Breast epithelium (tissue), 4 donors: ENCODE data around the gene PDE4D. TPM values are rescaled to one million over a fixed set of nuclear protein-coding genes. Genes with fewer than 3 reads are reported as not detected.

Experiments
- DNase-seq, 2 donors: peaks; one replicate each; pipeline ENCODE4 v3.0.0-alpha.2; 2019; ENCODE audit warnings: low spot score in 2 of 2
- H3K27ac ChIP-seq, 2 donors: fragments of 200-600 bp; sonication (generic) in 1 of 2; one replicate each; pipeline ENCODE4 v1.5.1; 2016 to 2019; ENCODE audit warnings: mild to moderate bottlenecking in 1 of 2
- H3K27me3 ChIP-seq, 2 donors: fragments of 200-600 bp; sonication (generic) in 1 of 2; one replicate each; pipeline versions ENCODE4 v1.5.1 to v1.6.0; 2017 to 2019; ENCODE audit warnings: control low read depth in 1 of 2, mild to moderate bottlenecking in 1 of 2
- H3K36me3 ChIP-seq: fragments of 200-600 bp; one replicate; pipeline ENCODE4 v1.5.1; 2019
- H3K4me1 ChIP-seq, 2 donors: fragments of 200-600 bp; sonication (generic); one replicate each; pipeline ENCODE4 v1.5.1; 2016 to 2019; ENCODE audit warnings: control low read depth in 1 of 2
- H3K4me3 ChIP-seq, 3 donors: fragments of 200-600 bp; sonication (generic); 1 replicate in 2 of 3; 2 replicates in 1 of 3; pipeline ENCODE4 v1.5.1; 2016 to 2019; ENCODE audit warnings: mild to moderate bottlenecking in 3 of 3, moderate library complexity in 2 of 3
- H3K9me3 ChIP-seq, 2 donors: fragments of 200-600 bp; sonication (generic) in 1 of 2; one replicate each; pipeline ENCODE4 v1.5.1; 2016 to 2019; ENCODE audit warnings: control low read depth in 1 of 2
- CTCF ChIP-seq, 3 donors: fragments of 450-650 bp; IDR thresholded peaks; one replicate each; pipeline ENCODE4 v1.5.1; 2016 to 2017; ENCODE audit warnings: antibody characterized with exemption in 3 of 3, mild to moderate bottlenecking in 3 of 3, moderate library complexity in 3 of 3
- POLR2A ChIP-seq: fragments of 450-650 bp; IDR thresholded peaks from one replicate; pipeline ENCODE4 v1.6.1; 2016; ENCODE audit warnings: antibody characterized with exemption, mild to moderate bottlenecking, moderate library complexity
- POLR2AphosphoS5 ChIP-seq, 3 donors: sonication (generic); formaldehyde crosslinking; IDR thresholded peaks; one replicate each; pipeline ENCODE4 v1.6.1; 2017; ENCODE audit warnings: antibody characterized with exemption in 3 of 3
- intact Hi-C: fragments of 100-400 bp; cut with DNase I; formaldehyde crosslinking; loops from one replicate; pipeline ENCODE4 v1.15.1; 2023; ENCODE audit warnings: low total_unique reads
- total RNA-seq, 3 donors: library from RNA; depleted of rRNA; stranded (reverse); fragments of >200 nt; gene quantifications; one replicate each; pipeline ENCODE4 v1.1.0, GENCODE V29; 2016

The PDE4D gene
- total RNA-seq, 3 donors from 2014 or later, result 14.4 to 37.4 (median 28.2) TPM

GRCh38 chr5:59485629-59486439, 407.7 kb downstream of the PDE4D start:
- Histone ChIP-seq H3K4me3 (no peak overlapping the region), H3K9me3 (no peaks in the 10 kb centered on the region), H3K27me3 (no peaks in the 10 kb centered on the region), H3K36me3 (no peaks in the 10 kb centered on the region), H3K27ac (no peak overlapping the region), H3K4me1 (no peaks in the 10 kb centered on the region)
- intact Hi-C loops, result no loop called here
- no peak for DNase-seq
- TF ChIP-seq POLR2AphosphoS5 (IDR thresholded peaks at IDR 0.05) (no peak), CTCF (IDR thresholded peaks at IDR 0.05) (no peak), POLR2A (no peak)

GRCh38 chr5:59485107-59485506, 408.4 kb downstream of the PDE4D start:
- Histone ChIP-seq H3K27me3 (no peaks in the 10 kb centered on the region), H3K36me3 (no peaks in the 10 kb centered on the region), H3K4me3 (no peak overlapping the region), H3K9me3 (no peaks in the 10 kb centered on the region), H3K27ac (no peak overlapping the region), H3K4me1 (no peaks in the 10 kb centered on the region)
- DNase-seq, result no peak
- intact Hi-C loops, result no loop called here
- TF ChIP-seq POLR2AphosphoS5 (IDR thresholded peaks at IDR 0.05), result no peak
- TF ChIP-seq POLR2A, result no peak
- TF ChIP-seq CTCF (IDR thresholded peaks at IDR 0.05), result no peak

GRCh38 chr5:59484618-59485017, 408.9 kb downstream of the PDE4D start:
- H3K4me1 ChIP-seq, result no peaks in the 10 kb centered on the region
- no peak for DNase-seq
- no peak for TF ChIP-seq POLR2AphosphoS5 (IDR thresholded peaks at IDR 0.05)
- no peak for TF ChIP-seq CTCF (IDR thresholded peaks at IDR 0.05)
- TF ChIP-seq POLR2A, result no peak

GRCh38 chr5:59483971-59484472, 409.5 kb downstream of the PDE4D start:
- intact Hi-C loops, result no loop called here
- no peaks in the 10 kb centered on the region for H3K4me1 ChIP-seq

More at GRCh38 chr5:59484618-59485017, 408.9 kb downstream of the PDE4D start:
- Histone ChIP-seq H3K27me3 (no peaks in the 10 kb centered on the region), H3K27ac (no peak overlapping the region), H3K9me3 (no peaks in the 10 kb centered on the region), H3K4me3 (no peak overlapping the region), H3K36me3 (no peaks in the 10 kb centered on the region)
- intact Hi-C loops, result no loop called here

More at GRCh38 chr5:59483971-59484472, 409.5 kb downstream of the PDE4D start:
- DNase-seq, result no peak
- no peak overlapping the region for H3K4me3 ChIP-seq
- no peaks in the 10 kb centered on the region for H3K9me3 ChIP-seq
- no peak overlapping the region for H3K27ac ChIP-seq
- H3K27me3 ChIP-seq, result no peaks in the 10 kb centered on the region
- no peaks in the 10 kb centered on the region for H3K36me3 ChIP-seq
- no peak for TF ChIP-seq POLR2A
- TF ChIP-seq CTCF (IDR thresholded peaks at IDR 0.05), result no peak
- no peak for TF ChIP-seq POLR2AphosphoS5 (IDR thresholded peaks at IDR 0.05)
